HCT116 (cell line): ENCODE measurements around the gene INF2. TPM values are rescaled to one million over a fixed set of nuclear protein-coding genes. Genes with fewer than 3 reads are reported as not detected.

Source experiments
- ATAC-seq: fragments of 200-7000 bp; cut with Tn5 transposase; 2 replicates; pipeline ENCODE4 v1.9.1; 2020; ENCODE audit warnings: mild to moderate bottlenecking, moderate library complexity
- BruUV-seq: library from RNA; stranded (reverse); fragments of 400-500 nt; replicated peaks from 2 replicates; lab custom pipeline; 2021; lab: Mats Ljungman, UMichigan
- CTCF ChIA-PET: fragments of 300-600 bp; sonication (Branson Sonifier 250); formaldehyde crosslinking; loops from one replicate; lab custom pipeline; 2021; ENCODE audit warnings: antibody characterized with exemption; lab: Charles Lee
- POLR2A ChIA-PET: fragments of 300-600, 350-600 bp; sonication (Branson Sonifier 250); formaldehyde crosslinking; loops from one replicate; lab custom pipeline; 2021; ENCODE audit warnings: antibody characterized with exemption; lab: Charles Lee
- RAD21 ChIA-PET, 2 experiments: fragments of 300-600 bp; sonication (Branson Sonifier 250); formaldehyde crosslinking; loops; one replicate each; lab custom pipeline; 2023; ENCODE audit warnings: low total read pairs in 2 of 2; ENCODE audit not compliant: uncharacterized antibody in 2 of 2, unreplicated experiment in 2 of 2, low non-redundant PET in 1 of 2; lab: Charles Lee
- DNase-seq: peaks from one replicate; pipeline ENCODE4 v3.0.0-alpha.2; 2010; ENCODE audit warnings: low read depth, low spot score
- H2AFZ ChIP-seq: fragments of 200-600 bp; shearing (Covaris generic), sonication (generic); 2 replicates; pipeline ENCODE4 v1.6.1; 2017; ENCODE audit warnings: low read depth, mixed run types, mixed read lengths, antibody characterized with exemption, low read length; ENCODE audit not compliant: poor library complexity, severe bottlenecking
- H3K27ac ChIP-seq: 2 replicates; pipeline ENCODE4 v1.5.1; 2012; ENCODE audit warnings: low read depth, low read length
- H3K27me3 ChIP-seq: fragments of 200-600 bp; sonication (generic); 2 replicates; pipeline ENCODE4 v1.6.1; 2016; ENCODE audit warnings: mixed run types, low read length, mixed read lengths; ENCODE audit not compliant: insufficient read depth
- H3K36me3 ChIP-seq, 2 experiments: fragments of 200-500 bp in 1 of 2; fragments of 200-600 bp in 1 of 2; sonication (Bioruptor generic) in 1 of 2; sonication (generic) in 1 of 2; 2 replicates each; pipeline versions ENCODE4 v1.5.1 to v1.6.1; 2014 to 2016; ENCODE audit warnings: low read length in 2 of 2, inconsistent platforms in 1 of 2, mixed read lengths in 1 of 2, mixed run types in 1 of 2; ENCODE audit not compliant: insufficient read depth in 2 of 2, control insufficient read depth in 1 of 2
- H3K4me1 ChIP-seq, 2 experiments: fragments of 200-600 bp in 1 of 2; sonication (generic) in 1 of 2; 2 replicates each; pipeline versions ENCODE4 v1.5.1 to v1.6.1; 2012 to 2017; ENCODE audit warnings: low read length in 2 of 2, inconsistent platforms in 1 of 2, mild to moderate bottlenecking in 1 of 2, mixed read lengths in 1 of 2, mixed run types in 1 of 2, moderate library complexity in 1 of 2; ENCODE audit not compliant: insufficient read depth in 2 of 2, control insufficient read depth in 1 of 2
- H3K4me2 ChIP-seq: fragments of 200-600 bp; sonication (generic); 2 replicates; pipeline ENCODE4 v1.6.1; 2017; ENCODE audit warnings: mixed run types, low read length, mixed read lengths
- H3K4me3 ChIP-seq, 2 experiments: fragments of 200-600 bp in 1 of 2; sonication (generic) in 1 of 2; replicated peaks in 1 of 2; 2 replicates each; pipeline ENCODE4 v1.5.1; 2011 to 2016; ENCODE audit warnings: low read length in 2 of 2, control low read depth in 1 of 2, low read depth in 1 of 2, mild to moderate bottlenecking in 1 of 2, mixed read lengths in 1 of 2, mixed run types in 1 of 2
- H3K79me2 ChIP-seq: fragments of 200-600 bp; sonication (generic); 2 replicates; pipeline ENCODE4 v1.6.1; 2017; ENCODE audit warnings: mild to moderate bottlenecking, mixed run types, low read length, moderate library complexity, mixed read lengths; ENCODE audit not compliant: insufficient read depth
- H3K9ac ChIP-seq: fragments of 200-600 bp; sonication (generic); 2 replicates; pipeline ENCODE4 v1.6.1; 2016; ENCODE audit warnings: low read length, mixed read lengths
- H3K9me2 ChIP-seq: fragments of 200-600 bp; sonication (generic), shearing (Covaris generic); 2 replicates; pipeline ENCODE4 v1.6.1; 2017; ENCODE audit warnings: mixed run types, mild to moderate bottlenecking, moderate library complexity; ENCODE audit not compliant: insufficient read depth
- H3K9me3 ChIP-seq, 2 experiments: fragments of 200-500 bp in 1 of 2; fragments of 200-600 bp in 1 of 2; sonication (Bioruptor generic) in 1 of 2; sonication (generic) in 1 of 2; 2 replicates each; pipeline ENCODE4 v1.6.1; 2014 to 2017; ENCODE audit warnings: low read length in 2 of 2, mixed read lengths in 2 of 2, inconsistent platforms in 1 of 2, low read depth in 1 of 2, mild to moderate bottlenecking in 1 of 2, mixed run types in 1 of 2, moderate library complexity in 1 of 2; ENCODE audit not compliant: control insufficient read depth in 1 of 2, insufficient read depth in 1 of 2
- H4K20me1 ChIP-seq: fragments of 200-600 bp; sonication (generic), shearing (Covaris generic); 2 replicates; pipeline ENCODE4 v1.6.1; 2017; ENCODE audit warnings: mixed run types, mild to moderate bottlenecking, moderate library complexity; ENCODE audit not compliant: insufficient read depth
- ATF3 ChIP-seq: IDR thresholded peaks from 2 replicates; pipeline ENCODE4 v1.6.1; 2012
- CBX3 ChIP-seq: IDR thresholded peaks from 2 replicates; pipeline ENCODE4 v1.6.1; 2012; ENCODE audit warnings: low read depth
- CTCF ChIP-seq, 3 experiments: fragments of 200-600 bp in 1 of 3; sonication (generic) in 1 of 3; IDR thresholded peaks in 2 of 3; conservative IDR thresholded peaks in 1 of 3; 2 replicates each; pipeline ENCODE4 v1.5.1; 2012 to 2017; ENCODE audit warnings: low read depth in 2 of 3, low read length in 2 of 3, antibody characterized with exemption in 1 of 3, borderline replicate concordance in 1 of 3, control low read depth in 1 of 3, mild to moderate bottlenecking in 1 of 3, mixed read lengths in 1 of 3, mixed run types in 1 of 3, moderate library complexity in 1 of 3; ENCODE audit not compliant: insufficient read depth in 1 of 3
- EGR1 ChIP-seq: IDR thresholded peaks from 2 replicates; pipeline ENCODE4 v1.6.1; 2012; ENCODE audit warnings: low read depth
- ELF1 ChIP-seq: IDR thresholded peaks from 2 replicates; pipeline ENCODE4 v1.6.1; 2012; ENCODE audit warnings: low read depth, borderline replicate concordance
- EZH2 ChIP-seq: fragments of 200-600 bp; sonication (generic); IDR thresholded peaks from 2 replicates; pipeline ENCODE4 v1.6.1; 2017; ENCODE audit warnings: antibody characterized with exemption, mixed run types
- EZH2phosphoT487 ChIP-seq: fragments of 200-600 bp; IDR thresholded peaks from 2 replicates; pipeline ENCODE4 v1.6.1; 2018; ENCODE audit warnings: antibody characterized with exemption, borderline replicate concordance
- JUND ChIP-seq: IDR thresholded peaks from 2 replicates; pipeline ENCODE4 v1.6.1; 2012
- MAX ChIP-seq: IDR thresholded peaks from 2 replicates; pipeline ENCODE4 v1.6.1; 2012
- POLR2AphosphoS5 ChIP-seq: IDR thresholded peaks from 2 replicates; pipeline ENCODE4 v1.6.1; 2011; ENCODE audit warnings: mild to moderate bottlenecking, low read depth, low read length, moderate library complexity
- REST ChIP-seq: IDR thresholded peaks from 2 replicates; pipeline ENCODE4 v1.6.1; 2012; ENCODE audit warnings: low read depth
- SIN3A ChIP-seq: IDR thresholded peaks from 2 replicates; pipeline ENCODE4 v1.6.1; 2012; ENCODE audit warnings: low read depth
- SP1 ChIP-seq: IDR thresholded peaks from 2 replicates; pipeline ENCODE4 v1.6.1; 2012; ENCODE audit warnings: low read depth
- YY1 ChIP-seq: IDR thresholded peaks from 2 replicates; pipeline ENCODE4 v1.6.1; 2011; ENCODE audit warnings: low read length, low read depth, moderate library complexity, mild to moderate bottlenecking; ENCODE audit not compliant: insufficient replicate concordance; ENCODE audit errors: extremely low read depth
- ZFX ChIP-seq: fragments of 450-650 bp; IDR thresholded peaks from 2 replicates; pipeline ENCODE4 v1.6.1; 2017
- ZNF274 ChIP-seq: fragments of 200-500 bp; sonication (Bioruptor generic); IDR thresholded peaks from 2 replicates; pipeline ENCODE4 v1.6.1; 2014; ENCODE audit warnings: mild to moderate bottlenecking, low read depth, low read length, inconsistent platforms
- intact Hi-C: fragments of 100-400 bp; cut with micrococcal nuclease; formaldehyde crosslinking; loops from 2 replicates; pipeline ENCODE4 v1.10.0; 2022
- total RNA-seq: library from RNA; stranded (reverse); gene quantifications from one replicate; pipeline ENCODE4 v1.2.1, GENCODE V29; 2021; ENCODE audit not compliant: unreplicated experiment

INF2 gene
- total RNA-seq, 1 experiment from 2014 or later: 95.8 TPM

DNA sequence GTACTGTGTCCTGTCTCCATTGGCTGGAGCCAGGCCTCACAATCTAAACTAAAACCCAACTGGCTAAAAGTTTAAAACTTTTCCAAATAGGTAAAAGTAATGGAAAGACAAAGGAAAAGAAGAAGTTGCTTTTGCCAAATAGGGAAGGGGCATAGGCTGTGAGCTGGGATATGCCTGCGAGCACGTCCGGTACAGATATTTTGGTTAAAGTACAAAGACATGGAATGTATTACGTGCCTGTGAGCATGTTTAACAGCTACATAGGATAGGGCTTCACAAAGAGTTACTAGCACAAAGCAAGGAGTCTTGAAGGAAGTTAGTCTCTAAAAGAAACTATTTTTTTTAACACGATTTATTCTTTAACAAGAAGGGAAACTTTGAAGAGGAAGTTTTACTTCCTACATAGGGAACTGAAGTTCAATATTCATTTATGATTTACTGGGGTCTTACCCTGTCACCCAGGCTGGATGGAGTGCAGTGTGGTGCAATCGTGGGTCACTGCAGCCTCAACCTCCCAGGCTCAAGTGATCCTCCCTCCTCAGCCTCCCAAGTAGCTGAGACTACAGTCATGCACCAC is 41.9 kb upstream of the INF2 start:
- TF ChIP-seq CTCF (IDR thresholded peaks at IDR 0.05 in 2 of 3, conservative IDR thresholded peaks at IDR 0.05 in 1 of 3; ENCODE audit: borderline replicate concordance in 1 of 3, insufficient read depth in 1 of 3, low read depth in 2 of 3, low read length in 2 of 3) (no peak), YY1 (no peak), CBX3 (no peak), ELF1 (no peak), REST (no peak), ZFX (no peak), SP1 (no peak), MAX (no peak), EZH2 (no peak), JUND (no peak), SIN3A (no peak), POLR2AphosphoS5 (no peak), ZNF274 (no peak), EGR1 (no peak), EZH2phosphoT487 (no peak), ATF3 (no peak)
- TF ChIP-seq, all 23 proteins: peak for 0
- no peak overlapping the region for H3K4me2 ChIP-seq
- no peak overlapping the region for H3K4me3 ChIP-seq
- H3K36me3 ChIP-seq: no peaks in the 10 kb centered on the region
- BruUV-seq: no TSS peak
- H2AFZ ChIP-seq: no peak overlapping the region
- no peaks in the 10 kb centered on the region for H3K27me3 ChIP-seq
- ATAC-seq (no peak), DNase-seq (no peak)
- H3K9me2 ChIP-seq: no peaks in the 10 kb centered on the region
- ChIA-PET RAD21 (no interaction called here), CTCF (no interaction called here), POLR2A (no interaction called here)
- H4K20me1 ChIP-seq: no peaks in the 10 kb centered on the region
- H3K9ac ChIP-seq: no peak overlapping the region
- H3K79me2 ChIP-seq: no peaks in the 10 kb centered on the region
- H3K4me1 ChIP-seq: peaks cover 0 to 10% of the 10 kb centered on the region in 2 experiments; a peak in 1 of 4 replicates
- H3K27ac ChIP-seq: no peak overlapping the region
- H3K9me3 ChIP-seq: peaks cover 4 to 15% of the 10 kb centered on the region in 2 experiments; a peak in 2 of 4 replicates
- intact Hi-C loops: no loop called here
